Testis (tissue), 2 donors: ENCODE results near the gene ANAPC2.

Experiments used
- CTCF ChIP-seq, 3 experiments: fragments of 450-650 bp in 2 of 3; fragments of 200-600 bp in 1 of 3; sonication (generic) in 1 of 3; IDR thresholded peaks; one replicate each; pipeline ENCODE4 v1.5.1; 2016 to 2019; ENCODE audit warnings: antibody characterized with exemption in 3 of 3, mild to moderate bottlenecking in 2 of 3, moderate library complexity in 1 of 3
- POLR2A ChIP-seq: fragments of 450-650 bp; IDR thresholded peaks from one replicate; pipeline ENCODE4 v1.6.1; 2017; ENCODE audit warnings: antibody characterized with exemption, mild to moderate bottlenecking, moderate library complexity

- TF ChIP-seq CTCF (IDR thresholded peaks at IDR 0.05) (no peak), POLR2A (no peak)
These were observed 29.2 kb upstream of the ANAPC2 start for GRCh38 chr9:137217276-137218211.
